ENCODE results near the gene KIAA0825.

DNA sequence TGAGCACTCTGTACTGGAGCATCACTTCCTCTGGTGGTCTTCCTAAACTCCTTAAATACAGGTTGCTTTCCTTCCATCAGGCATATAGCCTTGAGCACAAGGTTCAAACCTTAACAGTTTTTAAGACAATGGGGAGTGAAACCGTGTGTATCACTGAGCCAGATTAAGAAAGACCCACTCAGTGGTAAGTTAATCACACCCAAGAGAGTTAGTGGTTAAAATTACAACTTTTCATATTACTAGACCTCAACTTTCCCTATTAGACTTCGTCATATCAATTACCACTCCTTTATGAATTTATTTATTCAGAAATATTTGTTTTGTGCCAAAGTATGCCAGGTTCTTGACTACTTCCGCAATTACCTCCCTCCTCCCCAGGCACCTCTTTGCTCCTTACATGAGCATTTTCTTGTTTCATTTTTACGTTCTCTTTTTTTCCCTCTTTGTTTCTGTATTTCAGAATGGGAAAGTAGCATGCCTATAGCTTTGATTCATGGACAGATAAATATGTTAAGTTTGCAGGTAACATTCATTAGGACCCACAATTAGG is 351.0 kb downstream of the KIAA0825 start:
- TF ChIP-seq, protein P1, sequence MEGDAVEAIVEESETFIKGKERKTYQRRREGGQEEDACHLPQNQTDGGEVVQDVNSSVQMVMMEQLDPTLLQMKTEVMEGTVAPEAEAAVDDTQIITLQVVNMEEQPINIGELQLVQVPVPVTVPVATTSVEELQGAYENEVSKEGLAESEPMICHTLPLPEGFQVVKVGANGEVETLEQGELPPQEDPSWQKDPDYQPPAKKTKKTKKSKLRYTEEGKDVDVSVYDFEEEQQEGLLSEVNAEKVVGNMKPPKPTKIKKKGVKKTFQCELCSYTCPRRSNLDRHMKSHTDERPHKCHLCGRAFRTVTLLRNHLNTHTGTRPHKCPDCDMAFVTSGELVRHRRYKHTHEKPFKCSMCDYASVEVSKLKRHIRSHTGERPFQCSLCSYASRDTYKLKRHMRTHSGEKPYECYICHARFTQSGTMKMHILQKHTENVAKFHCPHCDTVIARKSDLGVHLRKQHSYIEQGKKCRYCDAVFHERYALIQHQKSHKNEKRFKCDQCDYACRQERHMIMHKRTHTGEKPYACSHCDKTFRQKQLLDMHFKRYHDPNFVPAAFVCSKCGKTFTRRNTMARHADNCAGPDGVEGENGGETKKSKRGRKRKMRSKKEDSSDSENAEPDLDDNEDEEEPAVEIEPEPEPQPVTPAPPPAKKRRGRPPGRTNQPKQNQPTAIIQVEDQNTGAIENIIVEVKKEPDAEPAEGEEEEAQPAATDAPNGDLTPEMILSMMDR (IDR thresholded peaks at IDR 0.05; ENCODE audit: low read depth, low read length, poor library complexity, severe bottlenecking): no peak
- TF ChIP-seq EZH2phosphoT487 (IDR thresholded peaks at IDR 0.05; ENCODE audit: borderline replicate concordance, low read length): no peak
